ENCODE data around the gene DPH2.

The DPH2 gene

GRCh38 chr1:43945674-43946235, 24.1 kb upstream of the DPH2 start:
- 79% methylated on average over 3 of the region's 3 CpGs for WGBS

GRCh38 chr1:43946236-43947060, 23.4 kb upstream of the DPH2 start, which contains the start of gene IPO13:
Gene IPO13, plus strand, starts transcription at chr1:43946950. Its CDS starts 651 bp downstream, at chr1:43947601.
- Histone ChIP-seq H3K9ac (ENCODE audit: low read depth, low read length) (peak within 1 kb of the TSS; percentile 97), H3K27ac (ENCODE audit: low read depth, low read length) (peak within 1 kb of the TSS; percentile 97), H3K36me3 (ENCODE audit: insufficient read depth, low read length) (peaks cover 12% of the 10 kb centered on the region), H3K4me3 (ENCODE audit: low read length) (peak within 1 kb of the TSS; percentile 95), H3K4me1 (ENCODE audit: insufficient read depth, low read length) (peaks cover 12% of the 10 kb centered on the region; the same call in 1 of the 2 replicates), H3K27me3 (ENCODE audit: insufficient read depth, low read length) (no peaks in the 10 kb centered on the region), H3K9me3 (ENCODE audit: insufficient read depth, low read depth, low read length) (no peaks in the 10 kb centered on the region)
- under 1% methylated on average over 74 of the region's 74 CpGs for WGBS

More at GRCh38 chr1:43945674-43946235, 24.1 kb upstream of the DPH2 start:
- H3K9me3 ChIP-seq (ENCODE audit: insufficient read depth, low read depth, low read length), result no peaks in the 10 kb centered on the region
- H3K27ac ChIP-seq (ENCODE audit: low read depth, low read length), result peak overlapping the region; percentile 97; the same call in 1 of the 2 replicates
- peaks cover 12% of the 10 kb centered on the region; the same call in 1 of the 2 replicates for H3K4me1 ChIP-seq (ENCODE audit: insufficient read depth, low read length)
- peaks cover 12% of the 10 kb centered on the region for H3K36me3 ChIP-seq (ENCODE audit: insufficient read depth, low read length)
- no peaks in the 10 kb centered on the region for H3K27me3 ChIP-seq (ENCODE audit: insufficient read depth, low read length)
- H3K9ac ChIP-seq (ENCODE audit: low read depth, low read length), result peak overlapping the region; percentile 48; the same call in 1 of the 2 replicates
- H3K4me3 ChIP-seq (ENCODE audit: low read length), result peak overlapping the region; percentile 95

- Histone ChIP-seq H3K9me3 (ENCODE audit: insufficient read depth, low read depth, low read length) (no peaks in the 10 kb centered on the region), H3K4me3 (ENCODE audit: low read length) (peak overlapping the region; percentile 95), H3K27ac (ENCODE audit: low read depth, low read length) (peak overlapping the region; percentile 97), H3K9ac (ENCODE audit: low read depth, low read length) (peak overlapping the region; percentile 97), H3K36me3 (ENCODE audit: insufficient read depth, low read length) (peaks cover 12% of the 10 kb centered on the region), H3K27me3 (ENCODE audit: insufficient read depth, low read length) (no peaks in the 10 kb centered on the region), H3K4me1 (ENCODE audit: insufficient read depth, low read length) (peaks cover 12% of the 10 kb centered on the region; the same call in 1 of the 2 replicates)
- WGBS, result 9% methylated on average over 27 of the region's 27 CpGs
Observed at GRCh38 chr1:43947061-43947873, 22.5 kb upstream of the DPH2 start.

- no peaks in the 10 kb centered on the region for H3K27me3 ChIP-seq (ENCODE audit: insufficient read depth, low read length)
- no peak overlapping the region for H3K27ac ChIP-seq (ENCODE audit: low read depth, low read length)
- no peak overlapping the region for H3K9ac ChIP-seq (ENCODE audit: low read depth, low read length)
- WGBS, result 83% methylated on average over 3 of the region's 3 CpGs
- H3K36me3 ChIP-seq (ENCODE audit: insufficient read depth, low read length), result peaks cover 12% of the 10 kb centered on the region
- H3K9me3 ChIP-seq (ENCODE audit: insufficient read depth, low read depth, low read length), result no peaks in the 10 kb centered on the region
- peak overlapping the region; percentile 95 for H3K4me3 ChIP-seq (ENCODE audit: low read length)
- peaks cover 15% of the 10 kb centered on the region; the same call in 1 of the 2 replicates for H3K4me1 ChIP-seq (ENCODE audit: insufficient read depth, low read length)
Observed at GRCh38 chr1:43947874-43948437, 21.9 kb upstream of the DPH2 start.

- no peaks in the 10 kb centered on the region for H3K27me3 ChIP-seq (ENCODE audit: insufficient read depth, low read length)
- WGBS, result 87% methylated on average over 13 of the region's 13 CpGs
- no peak overlapping the region for H3K4me3 ChIP-seq (ENCODE audit: low read length)
- no peaks in the 10 kb centered on the region for H3K9me3 ChIP-seq (ENCODE audit: insufficient read depth, low read depth, low read length)
- peaks cover 15% of the 10 kb centered on the region; the same call in 1 of the 2 replicates for H3K4me1 ChIP-seq (ENCODE audit: insufficient read depth, low read length)
- H3K36me3 ChIP-seq (ENCODE audit: insufficient read depth, low read length), result peaks cover 12% of the 10 kb centered on the region
- no peak overlapping the region for H3K9ac ChIP-seq (ENCODE audit: low read depth, low read length)
- no peak overlapping the region for H3K27ac ChIP-seq (ENCODE audit: low read depth, low read length)
Observed at GRCh38 chr1:43949678-43950077, 20.1 kb upstream of the DPH2 start.

- peaks cover 11% of the 10 kb centered on the region; the same call in 1 of the 2 replicates for H3K4me1 ChIP-seq (ENCODE audit: insufficient read depth, low read length)
- 94% methylated on average over 4 of the region's 4 CpGs for WGBS
Observed at GRCh38 chr1:43951021-43951985, 18.5 kb upstream of the DPH2 start.

GRCh38 chr1:43952731-43953346, 17.0 kb upstream of the DPH2 start:
- no peaks in the 10 kb centered on the region for H3K9me3 ChIP-seq (ENCODE audit: insufficient read depth, low read depth, low read length)
- no peaks in the 10 kb centered on the region for H3K27me3 ChIP-seq (ENCODE audit: insufficient read depth, low read length)
- H3K27ac ChIP-seq (ENCODE audit: low read depth, low read length), result no peak overlapping the region
- H3K4me1 ChIP-seq (ENCODE audit: insufficient read depth, low read length), result peaks cover 7% of the 10 kb centered on the region; the same call in 1 of the 2 replicates
- H3K4me3 ChIP-seq (ENCODE audit: low read length), result no peak overlapping the region; the same call in 1 of the 2 replicates
- 77% methylated on average over 8 of the region's 8 CpGs for WGBS
- no peak overlapping the region for H3K9ac ChIP-seq (ENCODE audit: low read depth, low read length)
- H3K36me3 ChIP-seq (ENCODE audit: insufficient read depth, low read length), result peaks cover 24% of the 10 kb centered on the region

More at GRCh38 chr1:43951021-43951985, 18.5 kb upstream of the DPH2 start:
- H3K27ac ChIP-seq (ENCODE audit: low read depth, low read length), result no peak overlapping the region
- no peak overlapping the region for H3K9ac ChIP-seq (ENCODE audit: low read depth, low read length)
- no peaks in the 10 kb centered on the region for H3K9me3 ChIP-seq (ENCODE audit: insufficient read depth, low read depth, low read length)
- H3K36me3 ChIP-seq (ENCODE audit: insufficient read depth, low read length), result peaks cover 12% of the 10 kb centered on the region
- no peaks in the 10 kb centered on the region for H3K27me3 ChIP-seq (ENCODE audit: insufficient read depth, low read length)
- H3K4me3 ChIP-seq (ENCODE audit: low read length), result no peak overlapping the region

GRCh38 chr1:43953361-43953760, 16.4 kb upstream of the DPH2 start:
- peaks cover 29% of the 10 kb centered on the region for H3K36me3 ChIP-seq (ENCODE audit: insufficient read depth, low read length)
- WGBS, result 86% methylated on average over 3 of the region's 3 CpGs
- no peaks in the 10 kb centered on the region for H3K9me3 ChIP-seq (ENCODE audit: insufficient read depth, low read depth, low read length)
- H3K4me3 ChIP-seq (ENCODE audit: low read length), result no peak overlapping the region; the same call in 1 of the 2 replicates
- H3K9ac ChIP-seq (ENCODE audit: low read depth, low read length), result no peak overlapping the region
- no peaks in the 10 kb centered on the region for H3K27me3 ChIP-seq (ENCODE audit: insufficient read depth, low read length)
- peaks cover 4% of the 10 kb centered on the region; the same call in 1 of the 2 replicates for H3K4me1 ChIP-seq (ENCODE audit: insufficient read depth, low read length)
- no peak overlapping the region for H3K27ac ChIP-seq (ENCODE audit: low read depth, low read length)

- H3K4me3 ChIP-seq (ENCODE audit: low read length), result no peak overlapping the region
- H3K9ac ChIP-seq (ENCODE audit: low read depth, low read length), result no peak overlapping the region
- H3K27ac ChIP-seq (ENCODE audit: low read depth, low read length), result no peak overlapping the region
- WGBS, result 92% methylated on average over 5 of the region's 5 CpGs
- H3K27me3 ChIP-seq (ENCODE audit: insufficient read depth, low read length), result no peaks in the 10 kb centered on the region
- peaks cover 4% of the 10 kb centered on the region; the same call in 1 of the 2 replicates for H3K4me1 ChIP-seq (ENCODE audit: insufficient read depth, low read length)
- H3K9me3 ChIP-seq (ENCODE audit: insufficient read depth, low read depth, low read length), result no peaks in the 10 kb centered on the region
- H3K36me3 ChIP-seq (ENCODE audit: insufficient read depth, low read length), result peaks cover 29% of the 10 kb centered on the region
Observed at GRCh38 chr1:43954036-43954435, 15.8 kb upstream of the DPH2 start.
